Tibial nerve (tissue), 4 donors: Measurements from ENCODE around the gene AGAP6.
"Not testable (repeated sequence)": the region's sequence is repeated elsewhere in the genome, so short reads cannot be mapped to it uniquely, and the experiment has no call there.

ENCODE experiments used
- CTCF ChIP-seq, 5 experiments: fragments of 200-600 bp in 3 of 5; fragments of 450-650 bp in 2 of 5; sonication (generic) in 3 of 5; IDR thresholded peaks; one replicate each; pipeline ENCODE4 v1.5.1; 2016 to 2019; ENCODE audit warnings: antibody characterized with exemption in 5 of 5, mild to moderate bottlenecking in 3 of 5, moderate library complexity in 2 of 5
- EP300 ChIP-seq, 2 donors: sonication (generic); formaldehyde crosslinking; IDR thresholded peaks; one replicate each; pipeline ENCODE4 v1.6.1; 2017; ENCODE audit warnings: antibody characterized with exemption in 2 of 2, mild to moderate bottlenecking in 1 of 2
- POLR2A ChIP-seq, 2 donors: fragments of 450-650 bp; IDR thresholded peaks; one replicate each; pipeline ENCODE4 v1.6.1; 2017; ENCODE audit warnings: antibody characterized with exemption in 2 of 2, mild to moderate bottlenecking in 2 of 2, moderate library complexity in 2 of 2

DNA sequence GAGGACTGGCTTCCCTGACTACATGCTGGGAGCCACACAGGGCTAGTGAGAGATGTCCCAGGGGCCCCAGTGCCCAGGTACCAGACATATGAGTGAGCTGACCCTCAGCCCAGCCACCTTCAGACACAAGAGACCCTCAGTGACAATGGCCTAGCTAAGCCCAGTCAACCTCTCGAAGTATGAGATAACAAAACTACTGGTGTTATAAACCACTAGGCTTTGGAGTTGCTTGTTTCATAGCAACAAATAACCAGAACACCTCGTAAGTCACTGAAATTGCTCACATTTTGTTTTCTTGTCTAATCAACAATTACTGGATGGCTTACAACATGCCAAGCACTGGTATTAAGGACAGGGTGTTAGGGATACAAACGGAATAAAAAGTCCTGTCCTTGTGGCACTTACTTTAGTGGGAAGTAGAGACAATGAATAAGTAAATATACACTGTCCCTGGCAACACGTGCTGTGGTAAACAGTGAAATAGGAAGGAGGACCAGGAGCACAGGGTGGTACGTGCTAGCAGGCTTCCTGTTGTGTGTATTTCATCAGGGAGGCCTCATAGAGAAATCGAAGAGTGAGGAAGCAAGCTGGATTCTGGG is 64.7 kb downstream of the AGAP6 start:
- TF ChIP-seq CTCF, POLR2A, EP300 (IDR thresholded peaks at IDR 0.05): not testable (repeated sequence)
